VCaP (cell line): ENCODE data around the gene ERC2.

Experiments used
- H3K27ac ChIP-seq: fragments of 450-650 bp; 2 replicates; pipeline ENCODE4 v1.5.1; 2017
- CTCF ChIP-seq: fragments of 450-650 bp; conservative IDR thresholded peaks from 2 replicates; pipeline ENCODE4 v1.5.1; 2017; ENCODE audit warnings: mild to moderate bottlenecking, moderate library complexity

The ERC2 gene

DNA sequence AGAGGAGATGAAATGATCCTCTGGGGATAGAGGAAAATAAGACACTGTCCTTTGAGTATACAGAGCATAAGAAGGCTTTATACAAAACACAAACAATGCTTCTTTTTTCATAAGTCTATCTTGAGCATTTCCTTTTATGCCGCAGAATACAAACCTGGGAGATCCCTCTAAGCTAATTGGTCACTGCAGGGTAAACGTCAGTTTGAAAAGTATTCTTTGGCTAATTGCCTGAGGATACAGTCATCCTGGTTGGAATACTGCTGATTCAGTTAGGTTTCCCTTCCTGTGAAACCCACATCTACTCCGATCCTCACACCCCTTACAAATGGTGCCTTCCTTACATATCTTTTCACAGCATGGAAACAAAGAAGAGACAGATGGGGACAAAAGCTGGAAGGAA lies 991.8 kb downstream of the ERC2 start:
- TF ChIP-seq CTCF, result no peak
- H3K27ac ChIP-seq, result no peak overlapping the region

DNA sequence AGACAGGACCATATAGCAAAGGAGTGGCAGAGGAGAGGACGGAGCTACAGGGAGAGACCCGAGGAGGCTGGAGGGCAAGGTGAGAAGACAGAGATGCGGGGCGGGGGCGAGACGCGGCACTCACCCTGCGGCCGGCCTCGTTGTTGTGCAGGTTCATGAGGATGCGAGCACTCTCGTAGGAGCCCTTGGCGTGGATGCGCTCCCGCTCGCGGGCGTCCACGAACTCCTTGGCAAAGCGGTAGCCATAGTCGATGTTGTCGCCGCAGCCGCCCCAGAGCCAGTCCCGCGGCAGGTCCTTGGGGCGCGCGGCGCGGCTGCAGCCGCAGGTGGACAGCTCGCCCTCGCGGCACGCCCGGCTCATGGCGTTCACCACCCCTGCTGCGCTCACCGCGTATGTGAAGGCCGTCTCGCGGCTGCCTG lies 994.0 kb downstream of the ERC2 start:
- H3K27ac ChIP-seq, result no peak overlapping the region
- TF ChIP-seq CTCF, result no peak

GRCh38 chr3:55473788-55474187 lies 994.5 kb downstream of the ERC2 start:
- no peak for TF ChIP-seq CTCF

GRCh38 chr3:55471522-55472280 lies 996.6 kb downstream of the ERC2 start:
- no peak overlapping the region for H3K27ac ChIP-seq
- no peak for TF ChIP-seq CTCF

More at GRCh38 chr3:55473788-55474187, 994.5 kb downstream of the ERC2 start:
- no peak overlapping the region for H3K27ac ChIP-seq

DNA sequence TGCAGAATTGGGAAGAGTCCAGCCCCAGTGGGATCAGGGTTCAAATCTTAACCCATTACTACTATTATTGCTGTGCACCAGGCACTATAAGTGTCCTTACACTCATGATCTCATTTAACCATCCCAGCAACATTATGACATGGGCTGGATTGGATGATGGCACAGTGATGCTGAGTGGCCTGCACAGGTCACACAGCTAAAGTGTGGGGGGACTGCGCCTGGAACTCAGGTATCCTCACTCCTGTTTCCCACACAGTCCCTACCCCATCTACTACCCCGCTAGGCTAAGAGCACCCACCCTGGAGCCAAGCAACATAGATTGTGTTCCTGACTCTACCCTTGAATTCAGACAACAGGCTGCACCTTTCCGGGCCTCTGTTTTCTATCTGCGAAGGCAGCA lies 997.2 kb downstream of the ERC2 start:
- no peak for TF ChIP-seq CTCF
- no peak overlapping the region for H3K27ac ChIP-seq

DNA sequence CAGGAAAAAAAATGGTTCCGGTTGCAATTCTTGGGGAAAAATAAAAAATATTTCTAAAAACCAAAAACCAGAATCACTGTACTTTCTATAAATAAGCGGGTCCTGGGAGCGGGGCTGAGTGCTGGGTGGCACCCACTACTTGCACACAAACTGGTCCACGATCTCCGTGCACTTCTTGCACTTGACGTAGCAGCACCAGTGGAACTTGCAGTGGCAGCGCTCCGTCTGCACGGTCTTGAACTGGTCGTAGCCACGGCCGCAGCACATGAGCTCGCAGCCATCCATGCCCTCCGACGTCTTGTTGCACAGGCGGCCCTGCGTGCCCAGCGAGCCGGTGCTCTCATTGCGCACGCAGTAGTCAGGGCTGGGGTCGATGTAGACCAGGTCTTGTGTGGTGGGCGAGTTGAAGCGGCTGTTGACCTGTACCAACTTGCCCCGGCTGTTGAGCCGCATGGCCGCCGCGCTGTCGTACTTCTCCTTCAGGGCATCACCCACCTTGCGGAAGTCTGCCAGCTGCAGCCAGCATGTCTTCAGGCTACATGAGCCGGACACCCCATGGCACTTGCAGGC lies 998.2 kb downstream of the ERC2 start:
- TF ChIP-seq CTCF, result no peak

DNA sequence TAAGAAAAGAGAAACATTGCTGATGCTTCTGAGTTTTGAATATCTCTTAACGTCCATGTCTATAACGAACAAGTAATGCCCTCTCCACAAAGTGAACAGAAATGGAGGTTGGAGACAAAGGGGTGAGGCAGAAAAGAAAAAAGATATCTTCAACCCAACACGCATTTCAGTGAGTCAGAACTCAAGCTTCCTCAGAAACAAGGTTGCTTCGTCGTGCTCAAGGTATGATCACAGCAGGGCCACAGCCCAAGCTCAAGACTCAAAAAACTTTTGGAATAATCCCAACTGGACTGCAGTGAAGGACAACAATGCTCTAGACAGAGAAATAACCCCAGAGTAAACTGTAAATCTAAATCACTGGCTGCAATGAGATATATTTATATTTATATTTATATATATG lies 1000.0 kb downstream of the ERC2 start:
- no peak for TF ChIP-seq CTCF
- H3K27ac ChIP-seq, result no peak overlapping the region

More for the DNA sequence above, 998.2 kb downstream of the ERC2 start:
- H3K27ac ChIP-seq, result no peak overlapping the region
